IPS-11a (cell line): ENCODE data around the gene MED15.
"Not testable (repeated sequence)": the region's sequence is repeated elsewhere in the genome, so short reads cannot be mapped to it uniquely, and the experiment has no call there.

Experiments
- H3K4me3 ChIP-seq: one replicate; pipeline ENCODE4 v1.5.1; 2013; ENCODE audit warnings: low read depth, low read length, control low read depth

Gene MED15

GRCh38 chr22:20594486-20594885 lies 87.1 kb downstream of the MED15 start:
- H3K4me3 ChIP-seq = not testable (repeated sequence)

GRCh38 chr22:20595461-20595860 lies 88.1 kb downstream of the MED15 start:
- H3K4me3 ChIP-seq = no peak overlapping the region

- H3K4me3 ChIP-seq = no peak overlapping the region
These were observed 91.7 kb downstream of the MED15 start for GRCh38 chr22:20599117-20599516.

- no peak overlapping the region for H3K4me3 ChIP-seq
These were observed 92.8 kb downstream of the MED15 start for GRCh38 chr22:20600137-20600673.

- H3K4me3 ChIP-seq = no peak overlapping the region
These were observed 93.9 kb downstream of the MED15 start for GRCh38 chr22:20601308-20601707.

GRCh38 chr22:20602609-20603164 lies 95.3 kb downstream of the MED15 start:
- H3K4me3 ChIP-seq = no peak overlapping the region

- no peak overlapping the region for H3K4me3 ChIP-seq
These were observed 96.8 kb downstream of the MED15 start for GRCh38 chr22:20604092-20604747.

- no peak overlapping the region for H3K4me3 ChIP-seq
These were observed 97.4 kb downstream of the MED15 start for GRCh38 chr22:20604776-20605221.

- H3K4me3 ChIP-seq = no peak overlapping the region
These were observed 97.9 kb downstream of the MED15 start for GRCh38 chr22:20605328-20605727.

- no peak overlapping the region for H3K4me3 ChIP-seq
These were observed 98.8 kb downstream of the MED15 start for GRCh38 chr22:20606041-20606783.

GRCh38 chr22:20606784-20607128 lies 99.3 kb downstream of the MED15 start:
- no peak overlapping the region for H3K4me3 ChIP-seq

GRCh38 chr22:20607157-20607907 lies 99.9 kb downstream of the MED15 start:
- no peak overlapping the region for H3K4me3 ChIP-seq

GRCh38 chr22:20610243-20610686 lies 102.9 kb downstream of the MED15 start:
- H3K4me3 ChIP-seq = no peak overlapping the region

- H3K4me3 ChIP-seq = no peak overlapping the region
These were observed 103.3 kb downstream of the MED15 start for GRCh38 chr22:20610757-20611156.

GRCh38 chr22:20611418-20611817 lies 104.0 kb downstream of the MED15 start:
- no peak overlapping the region for H3K4me3 ChIP-seq

GRCh38 chr22:20613301-20613700 lies 105.9 kb downstream of the MED15 start:
- H3K4me3 ChIP-seq = no peak overlapping the region

GRCh38 chr22:20615021-20615420 lies 107.6 kb downstream of the MED15 start:
- H3K4me3 ChIP-seq = no peak overlapping the region

- H3K4me3 ChIP-seq = no peak overlapping the region
These were observed 108.4 kb downstream of the MED15 start for GRCh38 chr22:20615533-20616450.

GRCh38 chr22:20616451-20617043 lies 109.1 kb downstream of the MED15 start:
- no peak overlapping the region for H3K4me3 ChIP-seq

GRCh38 chr22:20618488-20618887 lies 111.1 kb downstream of the MED15 start:
- no peak overlapping the region for H3K4me3 ChIP-seq
